Astrocyte (in vitro differentiated cells and primary cell): ENCODE data around the gene CD55.

Experiments used
- CTCF ChIP-seq: IDR thresholded peaks from 2 replicates; pipeline ENCODE4 v1.5.1; 2011; ENCODE audit warnings: low read depth, mild to moderate bottlenecking, inconsistent platforms, low read length, moderate library complexity; ENCODE audit not compliant: insufficient read depth
- EZH2 ChIP-seq: IDR thresholded peaks from 2 replicates; pipeline ENCODE4 v1.6.1; 2012; ENCODE audit warnings: mild to moderate bottlenecking, low read length, inconsistent platforms; ENCODE audit not compliant: insufficient read depth

DNA sequence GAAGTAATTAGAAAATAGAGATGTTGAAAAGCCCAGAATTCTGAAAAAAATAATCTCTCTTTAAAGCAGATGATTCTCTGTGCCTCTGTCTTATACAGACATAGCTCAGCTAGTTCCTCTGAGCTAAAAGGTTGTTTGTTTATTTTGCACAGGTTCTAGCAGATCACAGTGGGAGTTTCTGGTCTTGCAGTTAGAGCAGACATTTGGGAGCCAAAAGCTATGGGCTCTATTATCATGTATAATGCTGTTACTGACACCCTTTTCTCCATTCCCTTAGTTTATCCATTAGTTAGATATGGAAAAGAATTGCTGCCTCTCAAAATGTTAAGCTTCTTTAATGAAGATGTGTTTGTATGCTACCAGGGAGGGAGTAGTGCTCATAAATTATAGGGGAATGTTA lies 20.5 kb upstream of the CD55 start:
- TF ChIP-seq CTCF (no peak), EZH2 (no peak)
